GM12872 (cell line): ENCODE data around the gene SNX20.

Source experiments
- CTCF ChIP-seq: IDR thresholded peaks from 3 replicates; pipeline ENCODE4 v1.5.1; 2011; ENCODE audit warnings: low read depth, mild to moderate bottlenecking, low read length, moderate library complexity; ENCODE audit not compliant: insufficient read depth

The SNX20 gene

GRCh38 chr16:50640919-50641817 is 39.9 kb downstream of the SNX20 start:
- no peak for TF ChIP-seq CTCF

- no peak for TF ChIP-seq CTCF
Measured at GRCh38 chr16:50640391-50640790, 40.7 kb downstream of the SNX20 start.

- no peak for TF ChIP-seq CTCF
Measured at GRCh38 chr16:50638816-50639670, 42.1 kb downstream of the SNX20 start.

- TF ChIP-seq CTCF, result no peak
Measured at GRCh38 chr16:50637716-50638602, 43.2 kb downstream of the SNX20 start.

- no peak for TF ChIP-seq CTCF
Measured at GRCh38 chr16:50636753-50637374, 44.2 kb downstream of the SNX20 start.

GRCh38 chr16:50635505-50636392 is 45.4 kb downstream of the SNX20 start:
- no peak for TF ChIP-seq CTCF
